Kidney (tissue), 14 donors: ENCODE measurements around the gene CDX1. TPM values are rescaled to one million over a fixed set of nuclear protein-coding genes. Genes with fewer than 3 reads are reported as not detected.
"Not testable (repeated sequence)": the region's sequence is repeated elsewhere in the genome, so short reads cannot be mapped to it uniquely, and the experiment has no call there.

Experiments
- DNase-seq, 5 donors: peaks; one replicate each; pipeline ENCODE4 v3.0.0-alpha.2; 2013 to 2020
- FAIRE-seq: peaks from 2 replicates; lab custom pipeline; 2012; peaks lifted over from hg19 to GRCh38; lab: Jason Lieb, UNC
- H3K27ac ChIP-seq, 2 donors: one replicate each; pipeline ENCODE4 v1.7.0; 2013; ENCODE audit warnings: low read depth in 2 of 2, low read length in 2 of 2, inconsistent platforms in 1 of 2
- H3K27me3 ChIP-seq: one replicate; pipeline ENCODE4 v1.7.1; 2013; ENCODE audit warnings: low read length, inconsistent platforms; ENCODE audit not compliant: control insufficient read depth, insufficient read depth
- H3K36me3 ChIP-seq, 3 donors: one replicate each; pipeline versions ENCODE4 v1.7.0 to v1.7.1; 2013; ENCODE audit warnings: low read length in 3 of 3, control low read depth in 1 of 3, inconsistent platforms in 1 of 3; ENCODE audit not compliant: insufficient read depth in 3 of 3, control insufficient read depth in 2 of 3
- H3K4me1 ChIP-seq, 3 donors: one replicate each; pipeline versions ENCODE4 v1.7.0 to v1.7.1; 2013; ENCODE audit warnings: low read length in 3 of 3, inconsistent platforms in 1 of 3, low read depth in 1 of 3; ENCODE audit not compliant: control insufficient read depth in 2 of 3, insufficient read depth in 2 of 3
- H3K4me3 ChIP-seq, 3 donors: one replicate each; pipeline versions ENCODE4 v1.7.0 to v1.8.1; 2013; ENCODE audit warnings: low read length in 3 of 3, control low read depth in 1 of 3, inconsistent platforms in 1 of 3
- H3K9ac ChIP-seq, 3 donors: one replicate each; pipeline versions ENCODE4 v1.7.0 to v1.7.1; 2013; ENCODE audit warnings: low read length in 3 of 3, control low read depth in 1 of 3, inconsistent platforms in 1 of 3
- H3K9me3 ChIP-seq, 3 donors: one replicate each; pipeline versions ENCODE4 v1.7.0 to v1.7.1; 2013; ENCODE audit warnings: low read length in 3 of 3, control low read depth in 1 of 3, inconsistent platforms in 1 of 3; ENCODE audit not compliant: control insufficient read depth in 2 of 3, insufficient read depth in 1 of 3
- intact Hi-C: fragments of 100-400 bp; cut with DNase I; formaldehyde crosslinking; loops from one replicate; pipeline ENCODE4 v1.11.1; 2022
- polyA plus RNA-seq: library from polyadenylated mRNA; stranded (reverse); fragments of 350-450 nt; fragmentation: Illumina TruSeq; extraction: RNeasy Lipid Tissue Mini Kit (QIAGEN cat#74804); gene quantifications from one replicate; pipeline ENCODE4 v1.2.3, GENCODE V29; 2014; ENCODE audit warnings: low read depth, low replicate concordance; ENCODE audit not compliant: insufficient read depth
- total RNA-seq: library from RNA; stranded (reverse); fragmentation: NEBNext Ultra II Directional; extraction: Animal tissue kit (Norgen Biotek cat#: 25700); gene quantifications from one replicate; pipeline ENCODE4 v1.2.1, GENCODE V29; 2021
- TF ChIP-seq, protein P1 (sequence below): IDR thresholded peaks from 3 replicates; pipeline ENCODE4 v1.5.1; 2012; ENCODE audit warnings: mild to moderate bottlenecking, moderate library complexity, borderline replicate concordance; ENCODE audit not compliant: insufficient read depth; ENCODE audit errors: extremely low read depth
- donor health status: control.
- donor health status: control.
- donor health status: control.
- donor health status: control.
- donor health status: control.
- donor health status: DM: yes; HTN: yes; CAD: no.
- donor health status: Normal renal cell carcinoma (clear cell type).

The CDX1 gene
- total and polyA plus RNA-seq, 2 donors from 2014 or later, result 0.39 TPM; not detected in 1

- Histone ChIP-seq H3K4me1 (peaks cover 0 to 3% (median 0%) of the 10 kb centered on the region in 3 donors), H3K9ac (no peak overlapping the region), H3K27ac (no peak overlapping the region), H3K9me3 (no peaks in the 10 kb centered on the region), H3K27me3 (no peaks in the 10 kb centered on the region), H3K36me3 (no peaks in the 10 kb centered on the region), H3K4me3 (no peak overlapping the region)
- intact Hi-C loops, result no loop called here
- TF ChIP-seq, protein P1, sequence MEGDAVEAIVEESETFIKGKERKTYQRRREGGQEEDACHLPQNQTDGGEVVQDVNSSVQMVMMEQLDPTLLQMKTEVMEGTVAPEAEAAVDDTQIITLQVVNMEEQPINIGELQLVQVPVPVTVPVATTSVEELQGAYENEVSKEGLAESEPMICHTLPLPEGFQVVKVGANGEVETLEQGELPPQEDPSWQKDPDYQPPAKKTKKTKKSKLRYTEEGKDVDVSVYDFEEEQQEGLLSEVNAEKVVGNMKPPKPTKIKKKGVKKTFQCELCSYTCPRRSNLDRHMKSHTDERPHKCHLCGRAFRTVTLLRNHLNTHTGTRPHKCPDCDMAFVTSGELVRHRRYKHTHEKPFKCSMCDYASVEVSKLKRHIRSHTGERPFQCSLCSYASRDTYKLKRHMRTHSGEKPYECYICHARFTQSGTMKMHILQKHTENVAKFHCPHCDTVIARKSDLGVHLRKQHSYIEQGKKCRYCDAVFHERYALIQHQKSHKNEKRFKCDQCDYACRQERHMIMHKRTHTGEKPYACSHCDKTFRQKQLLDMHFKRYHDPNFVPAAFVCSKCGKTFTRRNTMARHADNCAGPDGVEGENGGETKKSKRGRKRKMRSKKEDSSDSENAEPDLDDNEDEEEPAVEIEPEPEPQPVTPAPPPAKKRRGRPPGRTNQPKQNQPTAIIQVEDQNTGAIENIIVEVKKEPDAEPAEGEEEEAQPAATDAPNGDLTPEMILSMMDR, result no peak
- DNase-seq (no peak), FAIRE-seq (no peak)
These were observed 63.0 kb downstream of the CDX1 start for GRCh38 chr5:150229571-150229970.

DNA sequence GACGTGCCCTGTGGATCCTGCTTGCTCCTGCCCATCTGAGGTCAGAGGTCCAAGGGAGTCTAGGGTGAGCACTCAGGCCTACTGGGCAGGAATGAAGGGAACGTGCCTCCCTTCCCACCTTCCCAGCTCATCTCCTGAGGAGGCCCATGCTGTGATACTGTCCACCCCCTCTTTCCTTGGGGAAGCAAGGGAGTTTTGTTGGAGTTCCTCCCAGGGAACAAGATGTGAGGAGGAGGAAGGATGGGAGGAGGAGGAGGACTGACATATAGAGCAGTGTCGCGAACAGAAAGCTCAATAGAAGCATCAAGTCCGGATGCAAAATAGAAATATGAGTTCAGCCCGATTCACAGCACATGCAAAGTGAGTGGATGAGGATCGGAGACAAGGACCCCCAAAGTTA, 64.3 kb downstream of the CDX1 start:
- FAIRE-seq (no peak), DNase-seq (peak in 1 of 5 donors; percentile 47)
- intact Hi-C loops, result no loop called here
- no peak overlapping the region for H3K27ac ChIP-seq
- no peaks in the 10 kb centered on the region for H3K9me3 ChIP-seq
- H3K9ac ChIP-seq, result no peak overlapping the region
- no peaks in the 10 kb centered on the region for H3K27me3 ChIP-seq
- H3K4me1 ChIP-seq, result peaks cover 0 to 3% (median 0%) of the 10 kb centered on the region in 3 donors
- H3K36me3 ChIP-seq, result no peaks in the 10 kb centered on the region
- TF ChIP-seq, protein P1, result no peak
- no peak overlapping the region for H3K4me3 ChIP-seq

- intact Hi-C loops, H3K27me3 ChIP-seq, H3K9me3 ChIP-seq, FAIRE-seq, H3K9ac ChIP-seq, H3K4me3 ChIP-seq, H3K36me3 ChIP-seq, H3K27ac ChIP-seq, DNase-seq, H3K4me1 ChIP-seq: not testable (repeated sequence)
These were observed 67.1 kb downstream of the CDX1 start for GRCh38 chr5:150233706-150234105.

Other genes starting within 250 kb of the CDX1 start
- gene PDE6A, start 222.0 kb upstream of the CDX1 start, total RNA-seq, result 0.03 TPM
- gene PDE6A, start 222.0 kb upstream of the CDX1 start, polyA plus RNA-seq, result not detected
- gene SLC26A2, start 206.0 kb upstream of the CDX1 start, total RNA-seq, result 18.4 TPM
- gene SLC26A2, start 206.0 kb upstream of the CDX1 start, polyA plus RNA-seq, result 2.2 TPM
- 6.0 TPM for gene TIGD6, start 166.1 kb upstream of the CDX1 start, total RNA-seq
- gene TIGD6, start 166.1 kb upstream of the CDX1 start, polyA plus RNA-seq, result 7.0 TPM
- gene HMGXB3, start 166.0 kb upstream of the CDX1 start, total RNA-seq, result 29.3 TPM
- 9.5 TPM for gene HMGXB3, start 166.0 kb upstream of the CDX1 start, polyA plus RNA-seq
- gene CSF1R, start 80.2 kb upstream of the CDX1 start, total RNA-seq, result 55.8 TPM
- 7.5 TPM for gene CSF1R, start 80.2 kb upstream of the CDX1 start, polyA plus RNA-seq
- gene PDGFRB, start 10.9 kb upstream of the CDX1 start, total RNA-seq, result 104 TPM
- gene PDGFRB, start 10.9 kb upstream of the CDX1 start, polyA plus RNA-seq, result 50.4 TPM
- not detected for gene SLC6A7, start 23.3 kb downstream of the CDX1 start, total RNA-seq
- not detected for gene SLC6A7, start 23.3 kb downstream of the CDX1 start, polyA plus RNA-seq
- gene CAMK2A, start 123.0 kb downstream of the CDX1 start, total RNA-seq, result 0.28 TPM
- 0.90 TPM for gene CAMK2A, start 123.0 kb downstream of the CDX1 start, polyA plus RNA-seq
- 0.57 TPM for gene ARSI, start 136.1 kb downstream of the CDX1 start, total RNA-seq
- gene ARSI, start 136.1 kb downstream of the CDX1 start, polyA plus RNA-seq, result 1.1 TPM
- 23.5 TPM for gene TCOF1, start 190.9 kb downstream of the CDX1 start, total RNA-seq
- 12.2 TPM for gene TCOF1, start 190.9 kb downstream of the CDX1 start, polyA plus RNA-seq
- 2,003 TPM for gene CD74, start 246.1 kb downstream of the CDX1 start, total RNA-seq
- gene CD74, start 246.1 kb downstream of the CDX1 start, polyA plus RNA-seq, result 1,887 TPM